ENCODE measurements around the gene REN. TPM values are rescaled to one million over a fixed set of nuclear protein-coding genes. Genes with fewer than 3 reads are reported as not detected.

Gene REN
- total and polyA plus RNA-seq, 2 experiments from 2014 or later, result not detected

DNA sequence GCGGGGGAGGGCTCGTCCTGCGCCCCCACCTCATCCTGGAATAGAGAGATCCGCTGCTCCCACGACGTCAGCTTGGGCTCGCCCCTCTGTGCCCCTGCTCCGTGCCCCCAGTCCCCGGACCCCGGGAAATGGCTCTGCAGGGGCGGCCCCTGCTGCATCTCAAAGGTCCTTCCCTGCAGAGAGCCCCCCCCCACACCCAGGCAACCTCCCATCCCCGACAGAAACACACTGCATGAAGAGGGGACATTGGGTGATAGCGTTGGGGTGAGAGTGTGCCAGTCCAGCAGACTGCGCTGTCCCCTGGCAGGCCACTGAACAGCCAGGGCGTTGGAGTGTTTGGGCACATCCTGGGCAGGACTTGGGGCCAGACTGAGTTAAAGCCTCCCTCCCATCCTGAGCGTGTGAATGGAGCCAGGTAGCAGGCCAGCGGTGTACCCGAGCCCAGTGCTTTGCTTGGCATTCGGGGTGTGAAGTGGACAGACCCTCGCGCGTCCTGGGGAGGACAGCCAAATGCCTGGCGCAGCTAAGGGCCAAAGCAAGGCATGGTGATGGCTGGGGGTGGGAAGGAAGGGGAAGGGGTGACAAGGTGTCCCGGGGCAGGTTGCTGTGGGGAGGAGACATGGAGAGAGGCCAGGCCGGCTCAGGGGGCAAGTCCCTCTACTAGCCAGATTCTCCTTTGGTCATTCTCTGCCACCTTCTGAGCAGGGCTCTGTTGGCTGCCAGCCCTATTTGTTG, 13.7 kb downstream of the REN start:
- H3K27me3 ChIP-seq (replicated peaks; ENCODE audit: insufficient read depth), result no peaks in the 10 kb centered on the region
- H3K36me3 ChIP-seq (ENCODE audit: low read depth), result no peaks in the 10 kb centered on the region
- H3K4me3 ChIP-seq, result peak overlapping the region; percentile 70
- H3K9me2 ChIP-seq (ENCODE audit: insufficient read depth), result no peaks in the 10 kb centered on the region
- no peak overlapping the region for H3K27ac ChIP-seq
- peak overlapping the region; percentile 73 for H3K4me2 ChIP-seq (ENCODE audit: unreplicated experiment)
- H3K79me2 ChIP-seq (ENCODE audit: insufficient read depth), result no peaks in the 10 kb centered on the region
- TF ChIP-seq EZH2phosphoT487 (IDR thresholded peaks at IDR 0.05; ENCODE audit: insufficient read depth, low read depth) (no peak), EZH2 (IDR thresholded peaks at IDR 0.05; ENCODE audit: insufficient read depth, poor library complexity, severe bottlenecking) (no peak)
- no peaks in the 10 kb centered on the region for H4K20me1 ChIP-seq (ENCODE audit: insufficient read depth)
- peak overlapping the region; percentile 70 for H3K9ac ChIP-seq
- no peaks in the 10 kb centered on the region; the same call in 1 of the 2 replicates for H3F3A ChIP-seq (ENCODE audit: insufficient read depth)
- no peak for DNase-seq
- H3K9me3 ChIP-seq (ENCODE audit: low read depth), result no peaks in the 10 kb centered on the region
- no peaks in the 10 kb centered on the region for H3K4me1 ChIP-seq (ENCODE audit: insufficient read depth)
- WGBS, 2 experiments (ENCODE audit: low coverage in 1 of 2, low lambda C conversion rate in 2 of 2, missing lambda C conversion rate in 2 of 2), result 48 to 75% methylated on average over 15 to 24 of the region's 25 CpGs
- H2AFZ ChIP-seq, result peak overlapping the region; percentile 79
- in situ Hi-C loops (cut with MboI), result no loop called here

DNA sequence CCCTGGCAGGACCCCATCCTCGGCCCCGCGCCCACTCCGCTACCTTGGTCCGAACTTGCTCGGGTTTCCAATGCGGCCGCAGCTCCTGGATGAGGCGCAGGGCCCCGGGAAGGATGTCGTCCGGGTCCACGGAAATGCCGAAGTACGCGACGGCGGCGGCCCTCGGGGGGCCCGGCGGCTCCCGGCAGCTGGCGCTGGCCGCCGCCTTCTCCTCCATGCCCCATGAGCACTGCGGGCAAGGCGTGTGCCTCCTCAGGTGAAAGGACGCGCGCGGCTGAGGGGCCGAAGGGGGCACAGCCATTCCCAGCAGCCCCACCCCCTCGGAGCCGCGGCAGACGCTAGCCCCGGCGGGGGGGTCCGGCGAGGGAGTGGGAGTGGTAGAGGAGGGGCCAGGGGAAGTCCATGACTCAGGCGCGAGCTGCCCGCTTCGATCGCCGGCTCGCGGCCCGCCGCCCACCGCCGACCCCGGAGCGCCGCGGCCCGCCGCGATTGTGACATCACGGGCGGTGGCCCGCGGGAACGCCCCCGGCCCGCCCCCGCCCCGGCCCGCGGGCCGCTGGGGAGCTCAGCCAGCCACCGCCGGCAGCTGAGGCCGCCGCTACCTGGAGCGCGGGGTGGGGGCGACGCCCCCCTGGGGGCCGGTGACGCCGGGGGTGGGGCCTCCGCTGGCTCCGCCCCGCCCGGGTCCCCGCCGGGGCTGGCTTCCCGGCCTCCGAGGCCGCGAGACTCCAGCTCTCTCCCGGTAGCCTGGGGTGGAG, 14.4 kb downstream of the REN start, which contains the start of gene ETNK2:
TSS of gene ETNK2 (minus strand) at position 493 of the 758 bp plus-strand sequence. CDS start at position 301, 192 bp downstream.
- Histone ChIP-seq H3K9me2 (ENCODE audit: insufficient read depth) (no peaks in the 10 kb centered on the region), H3K4me1 (ENCODE audit: insufficient read depth) (no peaks in the 10 kb centered on the region), H3K9me3 (ENCODE audit: low read depth) (no peaks in the 10 kb centered on the region), H3K9ac (peak within 1 kb of the TSS; percentile 70), H3K4me3 (peak within 1 kb of the TSS; percentile 70), H3K36me3 (ENCODE audit: low read depth) (no peaks in the 10 kb centered on the region), H3F3A (ENCODE audit: insufficient read depth) (no peaks in the 10 kb centered on the region; the same call in 1 of the 2 replicates), H2AFZ (peak within 1 kb of the TSS; percentile 90), H3K4me2 (ENCODE audit: unreplicated experiment) (peak within 1 kb of the TSS; percentile 73), H3K79me2 (ENCODE audit: insufficient read depth) (no peaks in the 10 kb centered on the region), H4K20me1 (ENCODE audit: insufficient read depth) (no peaks in the 10 kb centered on the region), H3K27ac (no peak within 1 kb of the TSS), H3K27me3 (replicated peaks; ENCODE audit: insufficient read depth) (no peaks in the 10 kb centered on the region)
- WGBS, 2 experiments (ENCODE audit: low coverage in 1 of 2, low lambda C conversion rate in 2 of 2, missing lambda C conversion rate in 2 of 2), result 3% methylated on average over 15 to 80 of the region's 94 CpGs
- peak; percentile 63 for DNase-seq
- TF ChIP-seq EZH2 (IDR thresholded peaks at IDR 0.05; ENCODE audit: insufficient read depth, poor library complexity, severe bottlenecking) (no peak), EZH2phosphoT487 (IDR thresholded peaks at IDR 0.05; ENCODE audit: insufficient read depth, low read depth) (no peak)
- in situ Hi-C loops (cut with MboI), result no loop called here

GRCh38 chr1:204150702-204151551, 15.2 kb downstream of the REN start:
- peak overlapping the region; percentile 90 for H2AFZ ChIP-seq
- peak overlapping the region; percentile 73 for H3K4me2 ChIP-seq (ENCODE audit: unreplicated experiment)
- H3K9ac ChIP-seq, result peak overlapping the region; percentile 61
- peak; percentile 39 for DNase-seq
- H3K27me3 ChIP-seq (replicated peaks; ENCODE audit: insufficient read depth), result no peaks in the 10 kb centered on the region
- H4K20me1 ChIP-seq (ENCODE audit: insufficient read depth), result no peaks in the 10 kb centered on the region
- 17 to 18% methylated on average over 27 to 32 of the region's 33 CpGs for WGBS, 2 experiments (ENCODE audit: low coverage in 1 of 2, low lambda C conversion rate in 2 of 2, missing lambda C conversion rate in 2 of 2)
- no peaks in the 10 kb centered on the region for H3K9me3 ChIP-seq (ENCODE audit: low read depth)
- H3K27ac ChIP-seq, result no peak overlapping the region
- no peaks in the 10 kb centered on the region for H3K4me1 ChIP-seq (ENCODE audit: insufficient read depth)
- no peaks in the 10 kb centered on the region for H3K9me2 ChIP-seq (ENCODE audit: insufficient read depth)
- H3K79me2 ChIP-seq (ENCODE audit: insufficient read depth), result no peaks in the 10 kb centered on the region
- H3F3A ChIP-seq (ENCODE audit: insufficient read depth), result no peaks in the 10 kb centered on the region; the same call in 1 of the 2 replicates
- peak overlapping the region; percentile 70 for H3K4me3 ChIP-seq
- TF ChIP-seq EZH2phosphoT487 (IDR thresholded peaks at IDR 0.05; ENCODE audit: insufficient read depth, low read depth) (no peak), EZH2 (IDR thresholded peaks at IDR 0.05; ENCODE audit: insufficient read depth, poor library complexity, severe bottlenecking) (no peak)
- in situ Hi-C loops (cut with MboI), result no loop called here
- no peaks in the 10 kb centered on the region for H3K36me3 ChIP-seq (ENCODE audit: low read depth)

Data from GM23248 (cell line).